ENCODE measurements around the gene ADAMTSL3.

ADAMTSL3 gene

DNA sequence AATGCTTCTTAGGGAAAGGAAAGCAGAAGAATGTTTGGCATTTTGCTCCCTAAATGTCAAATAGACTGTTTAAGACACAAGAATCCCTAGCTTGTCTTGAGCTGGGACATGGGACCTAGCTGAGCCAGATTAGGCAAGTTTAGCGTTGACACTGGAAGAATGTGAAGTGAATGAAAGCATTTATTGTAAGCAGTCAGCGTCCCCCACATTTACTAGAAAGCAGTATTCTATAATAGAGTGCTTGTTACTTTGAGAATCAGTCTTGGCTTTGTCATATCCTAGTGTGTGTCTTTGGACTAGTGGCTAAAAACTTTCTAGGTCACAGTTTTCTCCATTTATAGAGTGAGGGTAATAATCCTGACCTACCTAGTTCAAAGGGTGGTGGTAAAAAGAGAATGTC, 161.6 kb downstream of the ADAMTSL3 start:
- DNase-seq (ENCODE audit: extremely low read depth in 1 of 2, low read depth in 1 of 2): no peak

- no peak for DNase-seq (ENCODE audit: extremely low read depth in 1 of 2, low read depth in 1 of 2)
Measured at GRCh38 chr15:83816124-83816883, 162.4 kb downstream of the ADAMTSL3 start.

DNA sequence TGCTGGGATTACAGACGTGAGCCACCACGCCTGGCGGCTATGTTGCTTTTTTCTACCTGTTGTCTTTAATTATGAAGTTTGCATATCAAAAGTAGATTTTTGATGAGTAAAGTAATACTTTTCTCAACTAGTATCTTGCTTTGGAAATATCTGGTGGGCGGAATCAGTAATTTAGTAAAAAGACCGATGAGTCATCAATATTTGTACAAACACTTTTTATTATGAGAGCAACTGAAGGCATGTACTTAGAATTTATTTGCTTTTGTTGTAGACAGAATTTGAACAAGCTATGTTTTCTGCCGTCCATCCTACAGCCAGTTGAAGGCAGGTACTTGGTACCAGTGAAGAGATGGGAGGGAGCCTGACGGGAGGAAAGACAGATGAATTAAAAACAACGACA, 164.7 kb downstream of the ADAMTSL3 start:
- DNase-seq (ENCODE audit: extremely low read depth in 1 of 2, low read depth in 1 of 2): no peak

DNA sequence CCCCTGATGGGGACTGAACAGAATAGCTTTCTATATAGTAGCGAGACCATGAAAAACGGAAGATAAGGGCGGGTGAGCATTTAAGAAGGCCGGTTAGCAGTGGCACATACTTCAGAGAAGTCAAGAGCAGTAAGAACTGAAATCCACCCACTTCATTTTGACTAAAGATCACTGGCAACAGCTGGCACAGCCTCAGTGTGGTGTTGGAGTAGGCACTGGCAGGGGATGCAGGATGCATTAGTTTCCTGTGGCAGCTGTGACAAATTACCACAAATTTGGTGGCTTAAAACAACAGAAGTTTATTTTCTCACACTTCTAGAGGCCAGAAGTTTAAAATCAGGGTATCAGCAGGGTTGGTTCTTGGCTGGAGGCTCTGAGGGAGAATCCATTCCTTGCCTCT, 176.5 kb downstream of the ADAMTSL3 start:
- no peak for DNase-seq (ENCODE audit: extremely low read depth in 1 of 2, low read depth in 1 of 2)

DNA sequence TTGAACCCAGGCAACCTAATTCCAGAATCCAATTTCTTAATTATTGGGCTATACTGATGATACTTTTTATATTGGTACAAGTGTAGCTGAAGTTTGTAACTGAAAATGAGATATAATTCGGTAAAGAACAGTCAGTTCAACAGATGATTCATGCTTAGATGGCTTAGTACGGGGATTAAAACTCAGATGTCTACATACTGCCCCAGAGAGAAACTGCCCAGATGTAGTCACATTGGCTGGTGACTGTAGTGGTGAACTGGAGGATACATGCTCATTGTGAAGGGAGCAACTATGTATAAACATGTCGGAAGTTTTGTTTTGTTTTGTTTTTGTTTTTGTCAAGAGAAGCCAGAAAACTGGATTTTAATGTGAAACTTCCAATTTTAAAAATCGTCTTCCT, 179.6 kb downstream of the ADAMTSL3 start:
- DNase-seq (ENCODE audit: extremely low read depth in 1 of 2, low read depth in 1 of 2): no peak

DNA sequence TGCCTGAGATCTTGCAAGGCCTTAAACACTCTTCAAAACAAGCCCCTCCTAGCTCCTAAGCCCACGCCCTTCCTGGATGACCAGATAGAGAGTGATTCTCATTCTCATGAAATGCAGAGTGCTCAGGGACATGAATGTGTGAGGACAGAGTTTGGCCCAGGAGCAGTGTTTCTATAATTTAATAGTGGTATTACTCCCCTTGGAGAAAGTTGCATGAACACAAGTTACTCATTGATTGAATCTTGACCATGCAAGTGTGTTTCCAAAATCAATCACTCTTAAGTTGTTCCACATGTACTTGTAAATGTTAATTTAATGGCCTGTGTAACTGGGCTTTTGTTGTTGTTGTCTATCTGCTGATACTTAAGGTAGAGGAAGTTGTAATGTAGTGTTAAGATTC, 181.6 kb downstream of the ADAMTSL3 start:
- DNase-seq (ENCODE audit: extremely low read depth in 1 of 2, low read depth in 1 of 2): no peak

GRCh38 chr15:83837945-83838571, 184.1 kb downstream of the ADAMTSL3 start:
- no peak for DNase-seq (ENCODE audit: extremely low read depth in 1 of 2, low read depth in 1 of 2)

DNA sequence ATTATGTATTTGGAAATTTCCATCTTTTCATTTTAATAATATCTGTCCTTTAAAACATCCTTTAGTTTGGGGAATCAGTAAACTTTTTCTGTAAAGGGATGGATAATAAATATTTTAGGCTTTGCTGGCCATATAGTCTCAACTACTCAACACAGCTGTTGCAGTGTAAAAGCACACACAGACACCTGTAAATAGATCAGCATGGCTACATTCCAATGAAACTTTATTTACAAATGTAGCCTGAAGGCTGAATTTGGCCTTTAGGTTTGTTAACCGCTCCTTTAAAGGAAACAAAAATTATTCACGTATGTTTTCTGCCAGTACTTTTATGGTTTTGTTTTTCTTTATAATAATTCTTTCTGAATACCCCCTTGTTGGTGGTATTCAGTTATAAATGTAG, 184.8 kb downstream of the ADAMTSL3 start:
- DNase-seq (ENCODE audit: extremely low read depth in 1 of 2, low read depth in 1 of 2): no peak

DNA sequence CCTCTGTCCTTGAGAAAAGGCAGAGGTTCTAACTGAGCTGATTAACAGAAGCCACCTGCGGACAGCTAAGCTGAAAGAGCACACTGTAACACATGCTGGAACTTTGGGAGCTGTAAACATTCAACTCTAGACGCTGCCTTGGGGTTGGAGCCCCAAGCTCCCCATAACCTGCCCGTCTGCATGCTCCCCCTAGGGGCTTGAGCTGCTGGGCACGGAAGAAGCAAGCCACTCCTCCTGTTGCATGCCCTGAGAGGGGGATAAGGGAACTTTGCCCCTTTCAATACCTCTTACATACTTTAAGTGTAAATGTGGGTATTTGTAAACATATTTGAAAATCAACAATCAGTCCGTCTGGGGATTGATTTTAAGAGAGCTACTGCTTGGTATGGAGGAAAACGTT, 188.4 kb downstream of the ADAMTSL3 start:
- no peak for DNase-seq (ENCODE audit: extremely low read depth in 1 of 2, low read depth in 1 of 2)

- no peak for DNase-seq (ENCODE audit: extremely low read depth in 1 of 2, low read depth in 1 of 2)
Measured at GRCh38 chr15:83843471-83843871, 189.5 kb downstream of the ADAMTSL3 start.

GRCh38 chr15:83844742-83845141, 190.8 kb downstream of the ADAMTSL3 start:
- DNase-seq (ENCODE audit: extremely low read depth in 1 of 2, low read depth in 1 of 2): no peak

DNA sequence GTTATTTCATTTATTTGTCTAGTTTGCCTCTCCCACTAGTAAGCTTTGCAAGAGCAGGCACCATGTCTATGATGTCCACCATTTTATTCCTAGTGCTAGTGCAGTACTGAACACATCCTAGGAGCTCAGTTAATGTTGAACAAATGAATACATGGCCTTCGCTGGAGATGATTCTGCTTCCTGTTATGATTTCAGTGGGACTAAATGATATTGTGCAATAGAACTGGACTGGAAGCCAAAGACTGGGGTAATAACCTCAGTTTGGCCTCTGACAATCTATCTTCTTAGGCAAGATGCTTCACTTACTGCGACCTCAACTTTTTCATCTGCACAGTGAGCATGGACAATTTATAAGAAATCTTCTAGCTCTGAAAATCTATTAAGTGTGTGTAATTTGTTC, 191.3 kb downstream of the ADAMTSL3 start:
- no peak for DNase-seq (ENCODE audit: extremely low read depth in 1 of 2, low read depth in 1 of 2)

- DNase-seq (ENCODE audit: extremely low read depth in 1 of 2, low read depth in 1 of 2): no peak
Measured at GRCh38 chr15:83846847-83847246, 192.9 kb downstream of the ADAMTSL3 start.

GRCh38 chr15:83848315-83849050, 194.6 kb downstream of the ADAMTSL3 start:
- DNase-seq (ENCODE audit: extremely low read depth in 1 of 2, low read depth in 1 of 2): no peak

GRCh38 chr15:83850015-83850414, 196.1 kb downstream of the ADAMTSL3 start:
- no peak for DNase-seq (ENCODE audit: extremely low read depth in 1 of 2, low read depth in 1 of 2)

- no peak for DNase-seq (ENCODE audit: extremely low read depth in 1 of 2, low read depth in 1 of 2)
Measured at GRCh38 chr15:83850501-83851245, 196.8 kb downstream of the ADAMTSL3 start.

DNA sequence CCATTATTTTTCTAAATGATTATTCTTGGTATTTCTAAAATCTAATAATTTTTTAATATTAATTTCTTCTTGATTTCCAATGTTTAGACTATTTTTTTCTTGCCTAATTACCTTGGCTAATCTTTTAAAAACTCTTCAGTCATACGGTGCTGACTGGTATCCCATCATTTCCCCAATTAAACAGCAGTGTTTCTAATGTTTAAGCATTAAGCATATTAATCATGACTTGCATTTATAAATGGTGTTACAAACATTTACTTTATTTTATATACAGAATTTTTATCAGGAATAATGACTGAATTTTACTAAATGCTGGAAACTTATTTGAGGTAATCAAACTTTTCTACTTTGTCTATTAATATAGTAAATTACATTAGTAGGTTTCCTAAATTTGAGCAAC, 199.3 kb downstream of the ADAMTSL3 start:
- no peak for DNase-seq (ENCODE audit: extremely low read depth in 1 of 2, low read depth in 1 of 2)

DNA sequence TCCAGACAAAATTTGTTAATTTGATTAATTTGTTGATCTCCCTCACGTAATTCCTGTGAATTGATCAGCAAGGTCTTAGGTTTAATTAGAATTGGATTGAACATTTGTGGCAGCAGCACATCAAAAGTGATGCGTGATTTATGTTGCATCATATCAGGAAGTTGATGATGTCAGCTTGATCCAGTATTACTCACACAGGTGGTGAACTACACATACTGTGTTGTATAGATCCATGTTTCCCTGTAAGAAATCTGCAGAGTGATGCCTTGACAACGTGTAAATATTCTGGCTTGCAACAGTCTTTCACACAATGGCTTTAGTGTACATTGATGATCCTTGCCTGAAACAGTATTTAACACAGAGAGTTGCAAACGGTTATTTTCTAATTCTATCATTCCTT, 200.4 kb downstream of the ADAMTSL3 start:
- no peak for DNase-seq (ENCODE audit: extremely low read depth in 1 of 2, low read depth in 1 of 2)

DNA sequence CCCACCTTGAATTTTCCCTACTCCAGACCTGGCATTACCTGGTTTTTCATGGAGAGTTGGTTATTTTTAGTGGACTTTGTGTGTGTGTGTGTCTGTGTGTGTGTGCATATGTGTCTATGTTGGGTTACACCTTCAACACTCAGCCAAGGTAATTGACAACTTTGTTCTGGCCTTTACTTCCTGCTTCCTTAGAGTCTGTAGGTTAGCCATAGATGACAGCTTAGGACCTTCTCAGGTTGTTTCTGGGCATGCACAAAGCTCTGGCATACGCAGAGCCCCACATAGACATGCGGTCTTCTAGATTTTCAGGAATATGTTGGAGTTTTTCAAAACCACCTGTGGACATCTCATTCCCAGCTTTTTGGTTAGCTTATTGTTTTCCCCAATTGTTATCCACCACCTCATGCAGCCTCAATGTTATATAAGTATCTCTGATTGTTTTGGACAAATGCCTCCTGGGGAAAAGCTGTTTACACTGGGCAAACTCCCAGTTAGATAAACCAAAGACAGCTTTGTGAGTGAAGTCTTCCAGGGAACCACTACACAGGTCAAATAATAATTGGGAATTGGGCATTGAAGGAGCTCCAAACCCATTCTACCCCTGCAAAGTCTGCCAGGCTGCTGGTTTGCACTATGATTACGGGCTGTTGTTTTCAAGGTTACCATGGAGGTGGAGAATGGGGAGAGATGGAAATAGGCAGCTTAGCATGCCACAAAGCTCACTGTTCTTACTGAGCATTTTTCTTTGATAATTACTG, 201.2 kb downstream of the ADAMTSL3 start:
- no peak for DNase-seq (ENCODE audit: extremely low read depth in 1 of 2, low read depth in 1 of 2)

DNA sequence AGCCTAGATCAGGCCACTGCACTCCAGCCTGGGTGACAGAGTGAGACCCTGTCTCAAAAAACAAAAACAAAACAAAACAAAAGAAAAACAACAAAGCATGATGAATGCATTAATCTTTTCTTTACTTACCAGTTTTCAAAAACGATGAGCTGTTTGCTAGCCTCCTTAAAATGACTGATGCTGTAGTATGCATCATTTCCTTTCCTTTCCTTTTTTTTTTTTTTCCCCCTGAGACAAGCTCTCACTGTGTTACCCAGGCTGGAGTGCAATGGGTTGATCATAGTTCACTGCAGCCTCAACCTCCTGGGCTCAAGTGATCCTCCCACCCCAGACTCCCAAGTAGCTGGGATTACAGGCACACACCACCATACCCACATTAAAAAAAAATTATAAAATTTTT, 202.0 kb downstream of the ADAMTSL3 start:
- no peak for DNase-seq (ENCODE audit: extremely low read depth in 1 of 2, low read depth in 1 of 2)
